KG1 (cell line): ENCODE data around the gene GPC5.

Experiments
- DNase-seq: peaks from one replicate; lab custom pipeline; 2025; lab: John Stamatoyannopoulos, UW

GPC5 gene

DNA sequence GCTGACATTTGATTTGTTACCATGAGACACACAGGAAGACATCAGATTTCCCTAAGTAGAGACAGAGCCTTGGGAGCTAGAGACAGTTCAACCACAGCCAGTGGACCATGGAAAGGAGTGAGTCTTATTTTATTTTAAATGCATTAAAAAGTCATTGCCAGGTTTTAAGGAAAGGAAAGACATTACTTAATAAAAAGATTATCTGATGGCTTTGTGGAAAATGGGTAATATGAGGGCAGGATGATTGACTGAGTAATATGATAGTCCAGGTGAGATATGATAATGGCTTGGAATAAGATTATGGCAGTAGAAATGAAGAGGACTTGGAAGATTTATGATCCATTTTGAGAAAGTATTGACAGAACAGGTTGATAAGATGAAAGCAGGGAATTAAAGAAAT is 580.1 kb downstream of the GPC5 start:
- DNase-seq: no peak

- DNase-seq: no peak
Measured at GRCh38 chr13:91986761-91987483, 588.5 kb downstream of the GPC5 start.

- DNase-seq: no peak
Measured at GRCh38 chr13:91988331-91988730, 589.9 kb downstream of the GPC5 start.

DNA sequence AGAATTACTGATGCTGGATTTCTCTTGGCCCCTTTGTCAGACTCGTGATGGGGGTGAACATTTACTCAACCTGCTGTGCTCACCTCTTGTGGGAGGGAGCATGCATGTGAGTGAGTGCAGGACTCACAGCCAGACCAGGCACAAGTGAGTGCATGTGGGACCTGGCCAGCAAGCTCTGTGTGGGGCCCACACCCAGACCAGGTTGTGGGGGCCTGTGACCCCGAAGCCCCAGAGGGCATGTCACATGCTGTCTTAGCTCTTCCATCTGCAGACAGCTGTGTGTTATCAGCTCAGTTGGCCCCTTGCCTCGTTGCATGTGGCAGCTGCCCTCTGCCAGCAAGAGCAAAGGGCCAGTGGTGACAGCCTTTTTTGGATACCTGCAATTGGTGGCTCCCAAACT is 614.4 kb downstream of the GPC5 start:
- DNase-seq: no peak

DNA sequence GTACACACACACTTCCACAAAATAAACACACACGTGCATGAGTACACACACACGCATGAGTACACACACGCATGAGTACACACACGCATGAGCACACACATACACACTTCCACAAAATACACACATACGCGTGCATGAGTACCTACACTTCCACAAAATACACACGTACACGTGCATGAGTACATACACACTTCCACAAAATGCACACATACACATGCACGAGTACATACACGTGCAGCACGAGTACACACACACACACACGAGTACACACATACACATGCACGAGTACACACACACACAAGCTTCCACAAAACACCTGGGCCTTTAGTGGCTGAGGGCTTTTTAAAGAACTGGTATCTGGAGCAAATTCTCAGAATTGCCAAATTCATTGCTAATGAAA is 619.3 kb downstream of the GPC5 start:
- DNase-seq: no peak

DNA sequence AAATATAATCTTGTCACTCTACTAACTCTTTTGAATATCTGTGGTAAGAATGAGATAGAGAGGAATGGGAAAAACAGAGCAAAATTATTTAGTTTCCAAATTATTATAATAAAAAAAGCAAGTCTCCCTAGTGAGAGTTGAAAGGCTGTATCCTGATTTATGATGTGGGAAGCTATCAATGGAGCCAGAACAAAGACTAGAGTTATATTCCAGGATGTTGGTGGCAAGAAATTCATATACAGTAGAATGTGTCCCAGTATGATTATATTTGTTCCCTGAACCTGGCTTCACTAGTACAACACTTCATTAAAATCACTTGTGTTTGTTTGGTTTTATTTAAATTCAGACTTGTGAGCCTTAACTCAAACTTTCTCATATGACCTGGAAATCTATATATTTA is 630.3 kb downstream of the GPC5 start:
- no peak for DNase-seq

DNA sequence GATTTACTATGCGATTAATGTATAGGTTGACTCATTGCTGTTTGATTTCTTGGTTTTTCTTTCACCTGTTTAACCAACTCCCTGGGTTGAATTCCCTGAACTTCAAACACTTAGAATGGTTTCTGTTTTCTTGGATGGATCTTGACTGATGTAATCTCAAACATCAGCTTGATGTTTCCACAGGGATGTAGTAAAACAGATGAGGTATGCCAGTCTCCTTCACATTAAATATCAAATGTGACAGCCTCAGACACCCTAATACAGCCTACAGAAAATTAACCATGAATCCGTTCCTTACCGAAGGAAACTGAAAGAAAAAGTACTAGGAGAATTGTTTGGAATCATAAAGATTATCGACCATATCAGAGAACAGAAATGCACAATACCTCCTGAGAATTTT is 631.2 kb downstream of the GPC5 start:
- DNase-seq: no peak

DNA sequence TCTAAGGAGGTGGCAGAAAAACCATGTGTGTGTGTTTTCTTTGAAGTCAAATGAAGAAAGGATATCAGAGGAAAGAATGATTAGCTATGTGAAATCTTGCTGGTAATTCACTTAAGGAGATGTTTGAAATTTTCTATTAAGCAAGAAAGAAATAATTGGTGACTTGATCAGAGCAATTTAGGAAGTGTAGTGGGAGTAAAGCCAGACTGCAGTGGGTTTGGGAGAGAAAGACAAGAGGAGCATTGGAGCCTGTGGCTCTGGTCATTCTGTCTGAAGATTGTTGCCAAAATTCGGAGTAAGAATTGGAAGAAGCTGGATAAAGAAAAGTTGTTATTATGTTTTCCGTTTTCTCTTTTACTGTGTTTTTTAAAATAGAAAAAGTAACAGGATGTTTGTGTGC is 640.5 kb downstream of the GPC5 start:
- no peak for DNase-seq

- DNase-seq: no peak
Measured at GRCh38 chr13:92042522-92042921, 644.1 kb downstream of the GPC5 start.

GRCh38 chr13:92044351-92044750 is 645.9 kb downstream of the GPC5 start:
- DNase-seq: no peak

DNA sequence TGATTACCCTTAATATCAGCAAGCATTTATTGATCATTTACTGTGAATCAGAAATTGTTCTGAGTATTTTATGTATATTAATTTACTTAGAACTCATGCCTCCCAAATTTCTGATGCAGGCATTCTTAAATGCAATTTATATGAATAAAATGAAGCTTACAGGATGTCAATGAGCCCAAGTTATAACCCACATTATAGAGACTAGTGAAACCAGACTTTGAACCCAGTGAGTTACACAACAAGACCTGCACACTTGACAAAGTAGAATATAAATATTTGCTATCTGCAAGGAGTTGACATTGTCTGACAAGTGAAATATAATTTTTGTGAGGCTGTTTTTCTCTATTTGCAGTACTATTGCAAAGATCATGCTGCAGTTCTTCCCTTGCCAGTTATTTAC is 656.0 kb downstream of the GPC5 start:
- DNase-seq: no peak

- DNase-seq: no peak
Measured at GRCh38 chr13:92074658-92075057, 676.2 kb downstream of the GPC5 start.

GRCh38 chr13:92097337-92097903 is 699.0 kb downstream of the GPC5 start:
- DNase-seq: no peak

- no peak for DNase-seq
Measured at GRCh38 chr13:92101801-92102200, 703.4 kb downstream of the GPC5 start.

GRCh38 chr13:92103689-92104153 is 705.3 kb downstream of the GPC5 start:
- DNase-seq: no peak

- no peak for DNase-seq
Measured at GRCh38 chr13:92122186-92122853, 723.9 kb downstream of the GPC5 start.

DNA sequence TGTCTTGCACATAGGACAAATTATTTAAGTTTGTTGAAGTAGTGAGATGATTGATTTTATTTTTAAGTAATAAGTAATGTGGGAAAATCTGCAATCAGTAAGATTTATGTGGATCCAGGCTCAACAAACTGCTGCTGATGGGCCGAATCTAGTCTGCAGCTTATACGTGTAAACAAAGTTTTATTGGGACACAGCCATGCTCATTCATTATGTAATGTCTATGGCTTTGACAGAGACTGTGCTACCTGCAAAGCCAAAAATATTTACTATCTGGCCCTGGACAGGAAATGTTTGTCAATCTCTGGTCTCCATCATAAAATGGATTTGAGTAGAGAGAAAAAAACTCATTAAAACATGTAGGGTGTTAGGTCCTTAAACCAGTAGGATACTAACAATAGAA is 728.0 kb downstream of the GPC5 start:
- no peak for DNase-seq

DNA sequence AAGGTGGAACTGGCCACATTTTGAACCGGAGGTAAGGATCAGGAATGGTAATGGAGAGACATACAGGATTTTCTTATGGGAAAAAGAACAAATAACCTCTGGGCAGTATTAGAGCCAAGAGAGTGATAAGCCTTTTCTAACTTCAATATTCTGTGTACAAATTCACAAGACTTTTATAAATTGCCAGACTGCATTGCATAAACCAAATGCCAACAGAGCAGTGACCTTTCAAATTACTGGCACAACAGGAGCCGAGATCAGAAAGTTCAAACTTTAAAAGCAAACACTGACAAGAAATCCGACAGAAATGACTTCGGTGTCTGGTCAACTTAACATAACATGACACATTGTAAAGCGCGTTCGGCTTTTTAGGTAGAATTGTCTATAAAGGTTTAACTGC is 737.1 kb downstream of the GPC5 start:
- DNase-seq: no peak

- DNase-seq: no peak
Measured at GRCh38 chr13:92136449-92137155, 738.2 kb downstream of the GPC5 start.

- no peak for DNase-seq
Measured at GRCh38 chr13:92137520-92137919, 739.1 kb downstream of the GPC5 start.

DNA sequence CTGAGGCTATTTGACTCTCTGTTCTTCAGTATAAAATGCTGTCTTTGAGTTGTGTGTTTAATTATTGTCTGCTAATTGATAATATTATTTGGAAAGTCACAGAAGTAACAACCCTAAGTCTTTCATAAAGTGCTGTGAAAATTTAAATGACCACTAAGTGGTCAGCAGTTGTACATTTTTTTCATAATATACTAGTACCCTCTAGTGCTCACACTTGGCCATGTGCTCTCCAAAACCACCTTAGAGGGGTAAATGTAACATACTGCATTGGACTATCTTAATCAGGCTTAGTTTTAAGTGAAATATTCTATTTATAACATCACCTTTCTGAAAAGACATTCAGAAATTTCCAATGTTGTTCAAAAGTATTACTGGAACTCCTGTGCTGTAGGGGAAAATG is 745.3 kb downstream of the GPC5 start:
- DNase-seq: no peak

DNA sequence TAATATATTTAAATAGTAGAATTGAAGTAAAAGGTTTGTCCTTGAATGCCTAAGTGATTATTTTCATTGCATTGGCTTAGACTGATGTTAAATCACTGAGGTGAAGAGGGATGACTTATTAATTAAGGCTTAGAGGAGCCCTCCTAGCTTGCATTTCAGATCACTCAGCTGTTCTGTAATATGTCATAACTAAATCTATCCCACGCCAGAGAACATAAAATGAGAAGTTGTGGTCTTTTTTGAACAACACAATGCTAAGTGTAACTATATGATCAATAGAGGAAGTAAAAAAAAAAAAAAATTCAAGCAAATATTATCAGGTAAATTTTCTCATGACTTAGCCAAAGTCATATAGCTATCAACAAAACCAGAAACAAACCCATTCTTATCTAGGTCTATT is 752.2 kb downstream of the GPC5 start:
- no peak for DNase-seq

GRCh38 chr13:92158346-92158745 is 759.9 kb downstream of the GPC5 start:
- peak; percentile 4 for DNase-seq
